Measurements from ENCODE around the gene FAM204A.

GRCh38 chr10:118333871-118334270 is 8.3 kb downstream of the FAM204A start:
- TF ChIP-seq ZFP30 (CRISPR knock-in tag; IDR thresholded peaks at IDR 0.05) (no peak), CSDC2 (CRISPR knock-in tag; IDR thresholded peaks at IDR 0.05) (no peak), POU6F1 (CRISPR knock-in tag; IDR thresholded peaks at IDR 0.05; ENCODE audit: borderline replicate concordance, low read depth) (no peak), BACH2 (CRISPR knock-in tag; IDR thresholded peaks at IDR 0.05; ENCODE audit: borderline replicate concordance) (no peak), PATZ1 (CRISPR knock-in tag; IDR thresholded peaks at IDR 0.05; ENCODE audit: borderline replicate concordance) (no peak), CREB5 (CRISPR knock-in tag; IDR thresholded peaks at IDR 0.05; ENCODE audit: low read depth) (no peak), RARB (CRISPR knock-in tag; IDR thresholded peaks at IDR 0.05) (no peak), ARNTL (CRISPR knock-in tag; IDR thresholded peaks at IDR 0.05; ENCODE audit: borderline replicate concordance, low read depth) (no peak)
